B cell (primary cell): ENCODE data around the gene RHOA. TPM values are rescaled to one million over a fixed set of nuclear protein-coding genes. Genes with fewer than 3 reads are reported as not detected.

Source experiments
- ATAC-seq: fragments of 200-7000 bp; cut with Tn5 transposase; one replicate; pipeline ENCODE4 v1.10.0; 2021; ENCODE audit warnings: low read depth, mild to moderate bottlenecking, moderate number of reproducible peaks, moderate library complexity
- CTCF ChIA-PET: fragments of 350-600 bp; sonication (Branson Sonifier 250); formaldehyde crosslinking; loops from one replicate; lab custom pipeline; 2021; ENCODE audit warnings: antibody characterized with exemption, inconsistent platforms; lab: Charles Lee
- POLR2A ChIA-PET: fragments of 350-600 bp; sonication (Branson Sonifier 250); formaldehyde crosslinking; loops from one replicate; lab custom pipeline; 2021; ENCODE audit warnings: antibody characterized with exemption; lab: Charles Lee
- DNase-seq: peaks from one replicate; pipeline ENCODE4 v3.0.0; 2013
- H2AFZ ChIP-seq: 2 replicates; pipeline ENCODE4 v1.6.1; 2012; ENCODE audit warnings: mild to moderate bottlenecking, low read depth, low read length; ENCODE audit not compliant: insufficient read depth, poor library complexity, severe bottlenecking
- H3K27ac ChIP-seq, 2 donors: 1 replicate in 1 of 2; 2 replicates in 1 of 2; pipeline ENCODE4 v1.5.1; 2012 to 2013; ENCODE audit warnings: low read length in 2 of 2, mild to moderate bottlenecking in 2 of 2, moderate library complexity in 1 of 2
- H3K27me3 ChIP-seq, 4 experiments: fragments of 200-600 bp in 1 of 4; sonication (generic) in 1 of 4; replicated peaks in 1 of 4; 1 replicate in 2 of 4; 2 replicates in 2 of 4; pipeline versions ENCODE4 v1.6.1 to v1.7.0; 2013 to 2016; ENCODE audit warnings: low read length in 3 of 4, mild to moderate bottlenecking in 2 of 4, mixed read lengths in 1 of 4, moderate library complexity in 1 of 4; ENCODE audit not compliant: insufficient read depth in 4 of 4, control insufficient read depth in 3 of 4; ENCODE audit errors: control extremely low read depth in 1 of 4
- H3K36me3 ChIP-seq, 2 experiments: replicated peaks in 1 of 2; 1 replicate in 1 of 2; 2 replicates in 1 of 2; pipeline versions ENCODE4 v1.6.1 to v1.7.1; 2013; ENCODE audit warnings: low read length in 1 of 2; ENCODE audit not compliant: insufficient read depth in 2 of 2, control insufficient read depth in 1 of 2; ENCODE audit errors: control extremely low read depth in 1 of 2, extremely low read depth in 1 of 2
- H3K4me1 ChIP-seq, 2 donors: fragments of 200-600 bp in 1 of 2; sonication (generic) in 1 of 2; 1 replicate in 1 of 2; 2 replicates in 1 of 2; pipeline versions ENCODE4 v1.5.1 to v1.6.1; 2013 to 2017; ENCODE audit warnings: low read length in 2 of 2; ENCODE audit not compliant: control insufficient read depth in 2 of 2, insufficient read depth in 2 of 2
- H3K4me2 ChIP-seq: replicated peaks from 2 replicates; pipeline ENCODE3; 2012; ENCODE audit warnings: mild to moderate bottlenecking, low read depth, low read length; ENCODE audit not compliant: poor library complexity, severe bottlenecking
- H3K4me3 ChIP-seq, 5 experiments: fragments of 200-600 bp in 1 of 5; sonication (generic) in 1 of 5; 1 replicate in 3 of 5; 2 replicates in 2 of 5; pipeline versions ENCODE4 v1.5.1 to v1.7.0; 2011 to 2016; ENCODE audit warnings: low read length in 4 of 5, mild to moderate bottlenecking in 4 of 5, low read depth in 2 of 5, control low read depth in 1 of 5, moderate library complexity in 1 of 5; ENCODE audit not compliant: insufficient read depth in 1 of 5; ENCODE audit errors: control extremely low read depth in 1 of 5, extremely low read depth in 1 of 5
- H3K79me2 ChIP-seq: fragments of 200-600 bp; sonication (generic); one replicate; pipeline ENCODE4 v1.6.0; 2016; ENCODE audit warnings: low read length; ENCODE audit not compliant: control insufficient read depth, insufficient read depth
- H3K9ac ChIP-seq: fragments of 200-600 bp; sonication (generic); 2 replicates; pipeline ENCODE4 v1.6.1; 2017; ENCODE audit warnings: mild to moderate bottlenecking, low read length, moderate library complexity
- H3K9me3 ChIP-seq, 3 donors: one replicate each; pipeline versions ENCODE4 v1.6.1 to v1.7.1; 2013; ENCODE audit warnings: low read length in 2 of 3; ENCODE audit not compliant: control insufficient read depth in 2 of 3, insufficient read depth in 1 of 3; ENCODE audit errors: control extremely low read depth in 1 of 3
- H4K20me1 ChIP-seq: 2 replicates; pipeline ENCODE4 v1.6.0; 2012; ENCODE audit warnings: mild to moderate bottlenecking, low read length; ENCODE audit not compliant: insufficient read depth, control insufficient read depth, poor library complexity, severe bottlenecking
- H3K27ac Mint-ChIP-seq: one replicate; pipeline ENCODE4 v1.8.0; 2021; ENCODE audit warnings: mixed read lengths
- H3K27me3 Mint-ChIP-seq: one replicate; pipeline ENCODE4 v1.8.0; 2021; ENCODE audit warnings: mixed read lengths
- H3K4me1 Mint-ChIP-seq: one replicate; pipeline ENCODE4 v1.8.0; 2021; ENCODE audit warnings: mixed read lengths
- H3K4me3 Mint-ChIP-seq: one replicate; pipeline ENCODE4 v1.8.0; 2021; ENCODE audit warnings: mixed read lengths
- H3K9me3 Mint-ChIP-seq: one replicate; pipeline ENCODE4 v1.8.0; 2022; ENCODE audit warnings: mixed read lengths; ENCODE audit not compliant: insufficient read depth
- CTCF ChIP-seq: fragments of 200-600 bp; IDR thresholded peaks from one replicate; pipeline ENCODE4 v1.8.0; 2022; ENCODE audit warnings: antibody characterized with exemption, mild to moderate bottlenecking
- EZH2 ChIP-seq: IDR thresholded peaks from 2 replicates; pipeline ENCODE4 v1.6.1; 2012; ENCODE audit warnings: borderline replicate concordance, low read depth, mild to moderate bottlenecking, moderate library complexity, low read length; ENCODE audit not compliant: insufficient read depth, poor library complexity, severe bottlenecking
- WGBS: methylation state at CpG from one replicate; pipeline ENCODE4 v1.1.5; 2013; ENCODE audit warnings: missing lambda C conversion rate; ENCODE audit not compliant: insufficient coverage; 5-methylcytosine and 5-hydroxymethylcytosine counted together
- intact Hi-C: fragments of 100-400 bp; cut with micrococcal nuclease; formaldehyde crosslinking; loops from one replicate; pipeline ENCODE4 v1.10.0; 2022
- polyA plus RNA-seq: library from polyadenylated mRNA; depleted of rRNA; stranded (reverse); fragments of >200 nt; gene quantifications from 2 replicates; pipeline ENCODE4 v1.2.3, GENCODE V29; 2012
- total RNA-seq, 2 donors: library from RNA; stranded (reverse); fragments of 120-200 nt in 1 of 2; gene quantifications; 1 replicate in 1 of 2; 2 replicates in 1 of 2; pipeline versions ENCODE4 v1.2.3 to v1.2.4, GENCODE V29; 2013 to 2022

The RHOA gene
- total and polyA plus RNA-seq, 2 donors (not counting 1 experiment from before 2014, with no cell fraction given), result 244 to 298 TPM

DNA sequence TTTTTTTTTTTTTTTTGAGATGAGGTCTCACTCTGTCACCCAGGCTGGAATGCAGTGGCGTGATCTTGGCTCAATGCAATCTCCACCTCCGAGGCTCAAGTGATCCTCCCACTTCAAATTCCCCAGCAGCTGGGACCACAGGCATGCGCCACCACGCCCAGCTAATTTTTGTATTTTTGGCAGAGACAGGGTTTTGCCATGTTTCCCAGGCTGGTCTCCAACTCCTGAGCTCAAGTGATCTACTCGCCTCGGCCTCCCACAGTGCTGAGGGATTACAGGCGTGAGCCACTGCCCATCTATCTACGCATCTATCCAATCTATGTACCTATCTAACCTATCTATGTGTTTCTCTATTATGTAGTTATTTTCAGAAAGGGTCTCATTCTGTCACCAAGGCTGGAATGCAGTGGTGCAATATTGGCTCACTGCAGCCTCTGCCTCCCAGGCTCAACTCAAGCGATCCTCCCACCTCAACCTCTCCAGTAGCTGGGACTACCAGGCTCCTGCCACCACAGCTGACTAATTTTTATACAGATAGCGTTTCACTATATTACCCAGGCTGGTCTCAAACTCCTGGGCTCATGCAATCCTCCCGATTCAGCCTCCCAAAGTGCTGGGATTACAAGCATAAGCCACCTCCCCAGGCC lies 33.4 kb downstream of the RHOA start:
- Histone ChIP-seq H3K27me3 (no peaks in the 10 kb centered on the region), H4K20me1 (peaks cover 99% of the 10 kb centered on the region), H3K9ac (no peak overlapping the region), H3K36me3 (peaks cover 2 to 19% of the 10 kb centered on the region in 2 experiments), H3K9me3 (peaks cover 0 to 19% (median 0%) of the 10 kb centered on the region in 3 donors), H3K4me2 (no peak overlapping the region), H3K4me1 (peaks cover 15 to 22% of the 10 kb centered on the region in 2 donors), H3K4me3 (no peak overlapping the region), H2AFZ (no peak overlapping the region), H3K79me2 (peaks cover 99% of the 10 kb centered on the region), H3K27ac (no peak overlapping the region)
- TF ChIP-seq CTCF (no peak), EZH2 (no peak)
- Mint-ChIP-seq H3K4me3 (no peak overlapping the region), H3K27me3 (no peaks in the 10 kb centered on the region), H3K27ac (no peak overlapping the region), H3K4me1 (peaks cover 37% of the 10 kb centered on the region), H3K9me3 (no peaks in the 10 kb centered on the region)
- ChIA-PET CTCF (interaction anchor here (0.6 to 1.1 kb wide), 2 partner anchors 38 to 221 kb away, joined by 4 read pairs; no protein-coding TSS in a partner anchor), POLR2A (interaction anchor here (0.7 kb wide), 1 partner anchor 9 kb away, joined by 7 read pairs; no protein-coding TSS in a partner anchor)
- ATAC-seq, result no peak
- intact Hi-C loops, result no loop called here
- 88% methylated on average over 8 of the region's 11 CpGs for WGBS
- DNase-seq, result no peak

DNA sequence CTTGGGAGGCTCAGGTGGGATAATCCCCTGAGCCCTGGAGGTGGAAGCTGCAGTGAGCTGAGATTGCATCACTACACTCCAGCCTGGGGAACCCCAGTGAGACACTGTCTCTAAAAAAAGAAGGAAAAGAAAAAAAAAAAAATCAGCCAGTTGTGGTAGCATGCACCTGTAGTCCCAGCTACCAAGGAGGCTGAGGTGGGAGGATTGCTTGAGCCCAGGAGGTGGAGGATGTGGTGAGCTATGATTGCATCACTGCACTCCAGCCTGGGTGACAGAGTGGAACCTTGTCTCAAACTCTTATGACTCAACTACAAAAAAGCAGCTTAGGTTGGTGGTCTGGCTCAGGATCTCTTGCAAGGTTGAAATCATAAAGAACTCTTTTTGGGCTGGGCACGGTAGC lies 34.3 kb downstream of the RHOA start:
- Histone ChIP-seq H3K9ac (no peak overlapping the region), H3K36me3 (peaks cover 2 to 28% of the 10 kb centered on the region in 2 experiments), H3K27me3 (no peaks in the 10 kb centered on the region), H3K9me3 (peaks cover 0 to 19% (median 0%) of the 10 kb centered on the region in 3 donors), H2AFZ (no peak overlapping the region), H3K79me2 (peaks cover 99% of the 10 kb centered on the region), H3K27ac (peak overlapping the region in 1 of 2 donors; percentile 59), H4K20me1 (peaks cover 99% of the 10 kb centered on the region), H3K4me2 (no peak overlapping the region), H3K4me1 (peaks cover 15 to 20% of the 10 kb centered on the region in 2 donors), H3K4me3 (no peak overlapping the region)
- POLR2A ChIA-PET, result interaction anchor here (0.7 kb wide), 1 partner anchor 11 kb away, joined by 3 read pairs; no protein-coding TSS in a partner anchor
- DNase-seq (peak; percentile 27), ATAC-seq (peak; percentile 54)
- no peaks in the 10 kb centered on the region for H3K27me3 Mint-ChIP-seq
- no peak overlapping the region for H3K4me3 Mint-ChIP-seq
- TF ChIP-seq CTCF, result no peak
- no peak for TF ChIP-seq EZH2
- intact Hi-C loops, result no loop called here
- H3K27ac Mint-ChIP-seq, result no peak overlapping the region
- no peaks in the 10 kb centered on the region for H3K9me3 Mint-ChIP-seq
- WGBS, result 100% methylated on average over 1 of the region's 1 CpG
- CTCF ChIA-PET, result interaction anchor here (1.1 to 1.4 kb wide), 2 partner anchors 37 to 72 kb away, joined by 3 to 4 read pairs; no protein-coding TSS in a partner anchor
- H3K4me1 Mint-ChIP-seq, result peaks cover 38% of the 10 kb centered on the region
